GM18951 (cell line): ENCODE results near the gene EFNA5.

Experiments
- POLR2A ChIP-seq: IDR thresholded peaks from 4 replicates; pipeline ENCODE4 v1.6.1; 2011; ENCODE audit warnings: mild to moderate bottlenecking; ENCODE audit not compliant: insufficient read length, insufficient read depth; ENCODE audit errors: extremely low read depth
- in situ Hi-C: fragments of 300-500 bp; cut with MboI; formaldehyde crosslinking; loops from one replicate; pipeline ENCODE4 v1.12.0; 2022; ENCODE audit warnings: low sequenced_read_pairs, mixed read lengths, inconsistent platforms; ENCODE audit not compliant: unreplicated experiment

EFNA5 gene

GRCh38 chr5:107687404-107687803 lies 16.7 kb upstream of the EFNA5 start:
- TF ChIP-seq POLR2A, result no peak
- in situ Hi-C loops, result no loop called here

- TF ChIP-seq POLR2A, result no peak
- in situ Hi-C loops, result no loop called here
Observed at GRCh38 chr5:107682533-107682932, 11.8 kb upstream of the EFNA5 start.

- in situ Hi-C loops, result no loop called here
- TF ChIP-seq POLR2A, result no peak
Observed at GRCh38 chr5:107680799-107681198, 10.1 kb upstream of the EFNA5 start.

- no peak for TF ChIP-seq POLR2A
- in situ Hi-C loops, result no loop called here
Observed at GRCh38 chr5:107680099-107680498, 9.4 kb upstream of the EFNA5 start.

GRCh38 chr5:107676702-107677101 lies 6.0 kb upstream of the EFNA5 start:
- TF ChIP-seq POLR2A, result no peak
- in situ Hi-C loops, result no loop called here

GRCh38 chr5:107675201-107675600 lies 4.5 kb upstream of the EFNA5 start:
- in situ Hi-C loops, result no loop called here
- TF ChIP-seq POLR2A, result no peak

- in situ Hi-C loops, result no loop called here
Observed at GRCh38 chr5:107674655-107675054, 3.9 kb upstream of the EFNA5 start.

GRCh38 chr5:107673368-107674136 lies 2.8 kb upstream of the EFNA5 start:
- in situ Hi-C loops, result no loop called here
- TF ChIP-seq POLR2A, result no peak

More at GRCh38 chr5:107674655-107675054, 3.9 kb upstream of the EFNA5 start:
- TF ChIP-seq POLR2A, result no peak

GRCh38 chr5:107673039-107673367 lies 2.3 kb upstream of the EFNA5 start:
- TF ChIP-seq POLR2A, result no peak
- in situ Hi-C loops, result no loop called here

GRCh38 chr5:107672211-107673038 lies 1.7 kb upstream of the EFNA5 start:
- in situ Hi-C loops, result no loop called here
- TF ChIP-seq POLR2A, result no peak

GRCh38 chr5:107671742-107672210 lies 1.0 kb upstream of the EFNA5 start:
- TF ChIP-seq POLR2A, result no peak
- in situ Hi-C loops, result no loop called here

- in situ Hi-C loops, result no loop called here
Observed at GRCh38 chr5:107670087-107670931, 428 bp downstream of the EFNA5 start.

More at GRCh38 chr5:107670087-107670931, 428 bp downstream of the EFNA5 start:
- no peak for TF ChIP-seq POLR2A
